NT2/D1 (cell line): ENCODE measurements around the gene BAZ2B.

ENCODE experiments used
- SUZ12 ChIP-seq: IDR thresholded peaks from 2 replicates; pipeline ENCODE4 v1.6.1; 2011; ENCODE audit not compliant: insufficient read length, insufficient read depth; ENCODE audit errors: extremely low read depth
- ZNF274 ChIP-seq: IDR thresholded peaks from 2 replicates; pipeline ENCODE4 v1.6.1; 2011; ENCODE audit warnings: mild to moderate bottlenecking, low read depth, low read length

GRCh38 chr2:159461076-159461475 lies 155.3 kb downstream of the BAZ2B start:
- TF ChIP-seq ZNF274: no peak
- TF ChIP-seq SUZ12: no peak
